ENCODE data around the gene APIP.

GRCh38 chr11:34941688-34942087 is 25.5 kb upstream of the APIP start:
- no peak for TF ChIP-seq POLR2AphosphoS2 (conservative IDR thresholded peaks at IDR 0.05; ENCODE audit: low read length)
- TF ChIP-seq ZFP36 (IDR thresholded peaks at IDR 0.05; ENCODE audit: borderline replicate concordance, partially characterized antibody), result no peak
- TF ChIP-seq KDM1A (IDR thresholded peaks at IDR 0.05; ENCODE audit: low read depth), result no peak
- TF ChIP-seq RFX5 (IDR thresholded peaks at IDR 0.05), result no peak
- TF ChIP-seq MAX (IDR thresholded peaks at IDR 0.05), result no peak
- TF ChIP-seq CTCF (IDR thresholded peaks at IDR 0.05), result no peak
- no peak for TF ChIP-seq MAZ (IDR thresholded peaks at IDR 0.05; ENCODE audit: borderline replicate concordance, low read depth, low read length)
- no peak for TF ChIP-seq CEBPB (IDR thresholded peaks at IDR 0.05)

Data from A549 (cell line).